MM.1S (cell line): ENCODE results near the gene NMNAT3.

Source experiments
- DNase-seq: peaks from one replicate; pipeline ENCODE4 v3.0.0-alpha.2; 2015
- H2AFZ ChIP-seq: fragments of 300-600 bp; sonication (generic); 2 replicates; pipeline ENCODE4 v1.6.0; 2016; ENCODE audit warnings: antibody characterized with exemption, low read length
- H3F3A ChIP-seq: fragments of 300-600 bp; sonication (generic); 2 replicates; pipeline ENCODE4 v1.6.1; 2016; ENCODE audit warnings: mild to moderate bottlenecking, antibody characterized with exemption, low read length, moderate library complexity, mixed read lengths; ENCODE audit not compliant: insufficient read depth
- H3K27ac ChIP-seq: fragments of 300-600 bp; sonication (generic); 2 replicates; pipeline ENCODE4 v1.5.1; 2016; ENCODE audit warnings: mild to moderate bottlenecking, low read length
- H3K27me3 ChIP-seq: fragments of 300-600 bp; sonication (generic); replicated peaks from 2 replicates; pipeline ENCODE4 v1.6.0; 2016; ENCODE audit warnings: low read length; ENCODE audit not compliant: insufficient read depth
- H3K36me3 ChIP-seq: fragments of 300-600 bp; sonication (generic); replicated peaks from 2 replicates; pipeline ENCODE4 v1.6.1; 2016; ENCODE audit warnings: mild to moderate bottlenecking, low read length, mixed read lengths; ENCODE audit not compliant: insufficient read depth
- H3K4me1 ChIP-seq: fragments of 300-600 bp; sonication (generic); 2 replicates; pipeline ENCODE4 v1.6.1; 2016; ENCODE audit warnings: low read length, mixed read lengths
- H3K4me2 ChIP-seq: fragments of 300-600 bp; sonication (generic); 2 replicates; pipeline ENCODE4 v1.6.0; 2016; ENCODE audit warnings: low read depth, low read length
- H3K4me3 ChIP-seq: fragments of 300-600 bp; sonication (generic); 2 replicates; pipeline ENCODE4 v1.5.1; 2016; ENCODE audit warnings: low read length, mixed read lengths
- H3K79me2 ChIP-seq: fragments of 300-600 bp; sonication (generic); 2 replicates; pipeline ENCODE4 v1.6.1; 2016; ENCODE audit warnings: mixed run types, low read length, mixed read lengths
- H3K9ac ChIP-seq: fragments of 300-600 bp; sonication (generic); 2 replicates; pipeline ENCODE4 v1.6.1; 2016; ENCODE audit warnings: low read length, mixed read lengths
- H3K9me2 ChIP-seq: fragments of 300-600 bp; sonication (generic); replicated peaks from 2 replicates; pipeline ENCODE4 v1.6.1; 2016; ENCODE audit warnings: mild to moderate bottlenecking, low read length, mixed read lengths; ENCODE audit not compliant: insufficient read depth
- H3K9me3 ChIP-seq: fragments of 300-600 bp; sonication (generic); replicated peaks from 2 replicates; pipeline ENCODE4 v1.6.1; 2016; ENCODE audit warnings: mild to moderate bottlenecking, low read length, mixed read lengths; ENCODE audit not compliant: insufficient read depth
- H4K20me1 ChIP-seq: fragments of 300-600 bp; sonication (generic); 2 replicates; pipeline ENCODE4 v1.6.1; 2016; ENCODE audit warnings: mild to moderate bottlenecking, low read length, moderate library complexity, mixed read lengths; ENCODE audit not compliant: insufficient read depth
- EZH2 ChIP-seq: fragments of 300-600 bp; sonication (generic); optimal IDR thresholded peaks from 2 replicates; pipeline ENCODE3; 2017; ENCODE audit warnings: low read depth, mild to moderate bottlenecking, antibody characterized with exemption, low read length, mixed read lengths
- EZH2phosphoT487 ChIP-seq: fragments of 300-600 bp; sonication (generic); IDR thresholded peaks from 2 replicates; pipeline ENCODE4 v1.6.1; 2018; ENCODE audit warnings: antibody characterized with exemption, low read length
- TF ChIP-seq, protein P1 (sequence below): fragments of 300-600 bp; sonication (generic); IDR thresholded peaks from 2 replicates; pipeline ENCODE4 v1.5.1; 2016; ENCODE audit warnings: antibody characterized with exemption, low read length, mixed read lengths

The NMNAT3 gene

DNA sequence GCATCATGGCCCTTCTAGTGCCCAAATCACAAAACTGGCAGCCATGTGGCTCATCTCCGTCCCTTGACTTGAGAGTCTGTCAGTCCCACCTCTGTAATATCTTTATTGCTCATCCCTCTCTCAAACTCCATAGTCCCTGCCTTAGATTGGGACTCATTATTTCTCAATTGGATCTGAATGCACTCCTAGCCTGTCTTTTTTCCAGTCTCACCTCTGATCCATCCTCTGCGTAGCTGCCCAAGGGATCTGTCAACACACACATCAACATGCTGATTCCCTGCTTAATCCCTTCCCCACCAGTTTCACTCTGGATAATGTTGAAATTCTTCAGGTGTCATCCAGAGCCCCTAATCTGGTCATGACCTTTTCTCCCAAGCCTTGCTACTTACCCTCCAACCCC is 39.3 kb downstream of the NMNAT3 start:
- H3K4me2 ChIP-seq, result no peak overlapping the region
- no peak for DNase-seq
- no peak overlapping the region for H2AFZ ChIP-seq

DNA sequence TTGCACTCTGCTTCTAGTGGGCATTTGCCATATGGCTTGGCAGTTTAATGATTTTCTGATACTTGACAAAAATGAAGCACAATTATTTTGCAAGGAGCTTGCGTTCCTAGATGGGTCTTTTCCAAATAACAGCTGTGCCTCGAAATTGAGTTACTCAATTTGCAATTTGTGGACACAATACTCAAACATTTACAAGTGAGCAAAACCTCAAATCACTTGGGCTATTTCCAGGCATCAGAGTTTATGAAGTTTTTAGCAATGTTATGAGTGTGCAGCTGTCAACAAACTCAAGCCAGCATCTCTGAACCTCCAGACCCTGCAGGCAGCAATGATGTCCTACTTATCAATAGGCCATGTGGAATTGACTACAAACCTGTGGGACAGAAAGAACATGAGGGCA is 41.3 kb downstream of the NMNAT3 start:
- no peaks in the 10 kb centered on the region for H3K79me2 ChIP-seq
- no peaks in the 10 kb centered on the region for H3K9me2 ChIP-seq
- TF ChIP-seq, protein P1, sequence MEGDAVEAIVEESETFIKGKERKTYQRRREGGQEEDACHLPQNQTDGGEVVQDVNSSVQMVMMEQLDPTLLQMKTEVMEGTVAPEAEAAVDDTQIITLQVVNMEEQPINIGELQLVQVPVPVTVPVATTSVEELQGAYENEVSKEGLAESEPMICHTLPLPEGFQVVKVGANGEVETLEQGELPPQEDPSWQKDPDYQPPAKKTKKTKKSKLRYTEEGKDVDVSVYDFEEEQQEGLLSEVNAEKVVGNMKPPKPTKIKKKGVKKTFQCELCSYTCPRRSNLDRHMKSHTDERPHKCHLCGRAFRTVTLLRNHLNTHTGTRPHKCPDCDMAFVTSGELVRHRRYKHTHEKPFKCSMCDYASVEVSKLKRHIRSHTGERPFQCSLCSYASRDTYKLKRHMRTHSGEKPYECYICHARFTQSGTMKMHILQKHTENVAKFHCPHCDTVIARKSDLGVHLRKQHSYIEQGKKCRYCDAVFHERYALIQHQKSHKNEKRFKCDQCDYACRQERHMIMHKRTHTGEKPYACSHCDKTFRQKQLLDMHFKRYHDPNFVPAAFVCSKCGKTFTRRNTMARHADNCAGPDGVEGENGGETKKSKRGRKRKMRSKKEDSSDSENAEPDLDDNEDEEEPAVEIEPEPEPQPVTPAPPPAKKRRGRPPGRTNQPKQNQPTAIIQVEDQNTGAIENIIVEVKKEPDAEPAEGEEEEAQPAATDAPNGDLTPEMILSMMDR, result no peak
- TF ChIP-seq EZH2phosphoT487 (no peak), EZH2 (no peak)

More for the DNA sequence above, 39.3 kb downstream of the NMNAT3 start:
- Histone ChIP-seq H3F3A (no peaks in the 10 kb centered on the region), H4K20me1 (no peaks in the 10 kb centered on the region), H3K79me2 (no peaks in the 10 kb centered on the region), H3K4me1 (peaks cover 10% of the 10 kb centered on the region), H3K27me3 (no peaks in the 10 kb centered on the region), H3K4me3 (no peak overlapping the region), H3K27ac (no peak overlapping the region), H3K9ac (no peak overlapping the region), H3K9me3 (no peaks in the 10 kb centered on the region), H3K36me3 (no peaks in the 10 kb centered on the region), H3K9me2 (no peaks in the 10 kb centered on the region)
- TF ChIP-seq EZH2phosphoT487 (no peak), EZH2 (no peak)
- TF ChIP-seq, protein P1, result no peak

DNA sequence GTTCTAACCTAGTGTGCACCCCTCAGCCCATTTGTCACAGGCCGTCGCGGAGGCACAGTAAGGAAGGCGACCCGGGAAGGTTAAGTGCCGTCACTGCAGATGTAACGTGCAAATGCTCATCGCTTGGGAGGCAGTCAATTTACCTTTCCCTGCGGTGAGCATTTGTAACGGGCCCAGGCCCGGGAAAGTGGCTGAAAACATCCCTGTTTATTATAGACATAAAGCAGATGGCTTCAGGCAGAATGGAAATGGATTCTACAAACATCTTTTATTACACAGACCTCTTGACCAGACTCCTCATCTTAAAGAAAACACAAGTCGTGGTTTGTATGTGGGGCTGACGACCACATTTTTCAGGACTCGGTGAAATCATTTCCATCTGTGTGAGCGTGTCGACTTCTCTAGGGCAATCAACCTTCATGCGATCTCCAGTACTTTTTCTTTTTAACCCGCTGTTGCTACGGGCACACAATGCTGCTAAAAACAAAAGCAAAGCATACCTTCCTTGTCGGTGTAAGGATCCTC is 43.6 kb downstream of the NMNAT3 start:
- no peak overlapping the region for H2AFZ ChIP-seq
- TF ChIP-seq EZH2phosphoT487 (no peak), EZH2 (no peak)
- TF ChIP-seq, protein P1, result no peak

More for the DNA sequence above, 41.3 kb downstream of the NMNAT3 start:
- Histone ChIP-seq H3K4me2 (no peak overlapping the region), H2AFZ (no peak overlapping the region), H3K36me3 (no peaks in the 10 kb centered on the region), H3K4me1 (peaks cover 10% of the 10 kb centered on the region), H3F3A (no peaks in the 10 kb centered on the region), H4K20me1 (no peaks in the 10 kb centered on the region), H3K27ac (no peak overlapping the region), H3K9me3 (no peaks in the 10 kb centered on the region), H3K4me3 (no peak overlapping the region), H3K27me3 (no peaks in the 10 kb centered on the region), H3K9ac (no peak overlapping the region)
- DNase-seq, result no peak

More for the DNA sequence above, 43.6 kb downstream of the NMNAT3 start:
- no peaks in the 10 kb centered on the region for H3K9me2 ChIP-seq
- no peaks in the 10 kb centered on the region for H4K20me1 ChIP-seq
- H3K9ac ChIP-seq, result no peak overlapping the region
- no peaks in the 10 kb centered on the region for H3K9me3 ChIP-seq
- no peak for DNase-seq
- no peak overlapping the region for H3K27ac ChIP-seq
- no peak overlapping the region for H3K4me2 ChIP-seq
- H3K27me3 ChIP-seq, result no peaks in the 10 kb centered on the region
- H3K36me3 ChIP-seq, result no peaks in the 10 kb centered on the region
- H3K79me2 ChIP-seq, result no peaks in the 10 kb centered on the region
- H3K4me1 ChIP-seq, result peaks cover 11% of the 10 kb centered on the region
- no peak overlapping the region for H3K4me3 ChIP-seq
- H3F3A ChIP-seq, result no peaks in the 10 kb centered on the region
